HepG2 (cell line): ENCODE results near the gene FIGLA. TPM values are rescaled to one million over a fixed set of nuclear protein-coding genes. Genes with fewer than 3 reads are reported as not detected.

Source experiments
- ATAC-seq: fragments of 200-7000 bp; cut with Tn5 transposase; 3 replicates; pipeline ENCODE4 v1.9.1; 2020; ENCODE audit warnings: mild to moderate bottlenecking, moderate library complexity
- BruUV-seq: library from RNA; stranded (reverse); fragments of 400-500 nt; replicated peaks from 2 replicates; lab custom pipeline; 2021; lab: Mats Ljungman, UMichigan
- CTCF ChIA-PET: fragments of 300-600 bp; formaldehyde crosslinking; extraction: SDS; loops from one replicate; lab custom pipeline; 2021; ENCODE audit warnings: low total read pairs, inconsistent platforms, low intra/inter-chr PET ratio; lab: Yijun Ruan, JAX
- POLR2A ChIA-PET: fragments of 350-600 bp; sonication (Branson Sonifier 250); formaldehyde crosslinking; loops from one replicate; lab custom pipeline; 2020; ENCODE audit warnings: antibody characterized with exemption, inconsistent platforms; lab: Yijun Ruan, JAX
- DNase-seq: peaks from one replicate; pipeline ENCODE4 v3.0.0-alpha.2; 2015; ENCODE audit warnings: low spot score
- FAIRE-seq: peaks from 3 replicates; lab custom pipeline; 2011; peaks lifted over from hg19 to GRCh38; lab: Jason Lieb, UNC
- H2AFZ ChIP-seq: one replicate; pipeline ENCODE4 v1.6.1; 2011; ENCODE audit warnings: low read length, inconsistent platforms
- H3K27ac ChIP-seq: fragments of 300-600 bp; 3 replicates; pipeline ENCODE4 v1.8.0; 2011; ENCODE audit warnings: mixed run types, mild to moderate bottlenecking, mixed read lengths, low read length, inconsistent platforms; ENCODE audit not compliant: insufficient read depth; ENCODE audit errors: extremely low read length
- H3K27me3 ChIP-seq, 2 experiments: fragments of 200-600 bp in 1 of 2; 2 replicates in 1 of 2; 3 replicates in 1 of 2; pipeline versions ENCODE4 v1.6.0 to v1.8.0; 2011; ENCODE audit warnings: low read length in 2 of 2, mild to moderate bottlenecking in 2 of 2, moderate library complexity in 2 of 2, inconsistent platforms in 1 of 2; ENCODE audit not compliant: insufficient read depth in 2 of 2, control insufficient read depth in 1 of 2
- H3K36me3 ChIP-seq, 2 experiments: fragments of 200-600 bp in 1 of 2; replicated peaks in 1 of 2; 2 replicates in 1 of 2; 3 replicates in 1 of 2; pipeline versions ENCODE4 v1.5.1 to v1.8.0; 2011; ENCODE audit warnings: low read length in 2 of 2, inconsistent platforms in 1 of 2; ENCODE audit not compliant: insufficient read depth in 2 of 2, control insufficient read depth in 1 of 2
- H3K4me1 ChIP-seq: 2 replicates; pipeline ENCODE4 v1.5.1; 2012; ENCODE audit warnings: low read length, inconsistent platforms; ENCODE audit not compliant: insufficient read depth
- H3K4me2 ChIP-seq: 2 replicates; pipeline ENCODE4 v1.6.0; 2011; ENCODE audit warnings: low read depth, low read length, inconsistent platforms
- H3K4me3 ChIP-seq, 3 experiments: fragments of 200-600 bp in 1 of 3; sonication (generic), shearing (Covaris generic) in 1 of 3; replicated peaks in 1 of 3; 2 replicates each; pipeline ENCODE4 v1.5.1; 2011 to 2016; ENCODE audit warnings: low read length in 3 of 3, inconsistent platforms in 2 of 3, low read depth in 2 of 3, mild to moderate bottlenecking in 2 of 3, control low read depth in 1 of 3, mixed read lengths in 1 of 3; ENCODE audit not compliant: insufficient read depth in 1 of 3
- H3K79me2 ChIP-seq: one replicate; pipeline ENCODE4 v1.6.1; 2011; ENCODE audit warnings: low read length, inconsistent platforms; ENCODE audit not compliant: insufficient read depth
- H3K9ac ChIP-seq: 2 replicates; pipeline ENCODE4 v1.6.0; 2011; ENCODE audit warnings: mild to moderate bottlenecking, low read depth, low read length, inconsistent platforms; ENCODE audit not compliant: insufficient read depth
- H3K9me3 ChIP-seq: 2 replicates; pipeline ENCODE4 v1.5.1; 2012; ENCODE audit warnings: mild to moderate bottlenecking, low read length
- H4K20me1 ChIP-seq: 2 replicates; pipeline ENCODE4 v1.6.0; 2011; ENCODE audit warnings: inconsistent platforms, mild to moderate bottlenecking, low read length, moderate library complexity; ENCODE audit not compliant: insufficient read depth
- CENPT ChIP-seq: sonication (generic); formaldehyde crosslinking; IDR thresholded peaks from 2 replicates; pipeline ENCODE4 v1.8.0; 2022; ENCODE audit warnings: low read depth, mild to moderate bottlenecking, moderate library complexity, missing genetic modification reagents
- FOXK2 ChIP-seq: fragments of 450-650 bp; IDR thresholded peaks from 2 replicates; pipeline ENCODE4 v1.6.1; 2016
- FOXP4 ChIP-seq: sonication (generic); formaldehyde crosslinking; IDR thresholded peaks from 2 replicates; pipeline ENCODE4 v1.4.0; 2020; ENCODE audit warnings: missing genetic modification reagents
- NR1H2 ChIP-seq: sonication (generic); formaldehyde crosslinking; IDR thresholded peaks from 2 replicates; pipeline ENCODE4 v1.8.1; 2022; ENCODE audit warnings: low read depth, missing genetic modification reagents, borderline replicate concordance
- ZBTB44 ChIP-seq: sonication (generic); formaldehyde crosslinking; IDR thresholded peaks from 2 replicates; pipeline ENCODE4 v1.4.0; 2020; ENCODE audit warnings: missing genetic modification reagents
- ZFP62 ChIP-seq: sonication (generic); formaldehyde crosslinking; IDR thresholded peaks from 2 replicates; pipeline ENCODE4 v1.4.0; 2020; ENCODE audit warnings: missing genetic modification reagents
- ZNF138 ChIP-seq: sonication (generic); formaldehyde crosslinking; IDR thresholded peaks from 2 replicates; pipeline ENCODE4 v1.5.0; 2020; ENCODE audit warnings: mild to moderate bottlenecking, low read depth, missing genetic modification reagents
- ZNF605 ChIP-seq: sonication (generic); formaldehyde crosslinking; IDR thresholded peaks from 2 replicates; pipeline ENCODE4 v1.8.0; 2022; ENCODE audit warnings: mild to moderate bottlenecking, missing genetic modification reagents
- ZNF687 ChIP-seq: sonication (generic); formaldehyde crosslinking; IDR thresholded peaks from 2 replicates; pipeline ENCODE4 v1.5.1; 2020; ENCODE audit warnings: mild to moderate bottlenecking, missing genetic modification reagents, moderate library complexity
- ZNF704 ChIP-seq: sonication (generic); formaldehyde crosslinking; IDR thresholded peaks from 2 replicates; pipeline ENCODE4 v1.8.1; 2023; ENCODE audit warnings: mild to moderate bottlenecking, inconsistent platforms, moderate library complexity, missing genetic modification reagents, borderline replicate concordance
- WGBS: methylation state at CpG from one replicate; pipeline ENCODE4 v1.1.6; 2017; ENCODE audit warnings: low lambda C conversion rate; 5-methylcytosine and 5-hydroxymethylcytosine counted together
- in situ Hi-C: cut with HindIII; loops from 2 replicates; pipeline ENCODE4 v1.10.0; 2017; ENCODE audit warnings: low pct_unique_long_range_greater_than_20kb; ENCODE audit not compliant: extremely low pct_ligation_motif_present
- intact Hi-C: fragments of 100-400 bp; cut with micrococcal nuclease; formaldehyde crosslinking; loops from one replicate; pipeline ENCODE4 v1.10.0; 2022; ENCODE audit not compliant: unreplicated experiment
- polyA plus RNA-seq, 8 experiments: library from polyadenylated mRNA; depleted of rRNA in 3 of 8; stranded (reverse) in 7 of 8; unstranded in 1 of 8; fragments of >200 nt; fragmentation: Illumina TruSeq in 4 of 8; extraction: Trizol in 4 of 8; gene quantifications; 2 replicates each; pipeline versions ENCODE4 v1.2.1 to v1.2.3, GENCODE V29; 2011 to 2016; ENCODE audit warnings: low read depth in 4 of 8, missing spikeins in 1 of 8, mixed read lengths in 1 of 8; ENCODE audit not compliant: insufficient read depth in 1 of 8
- total RNA-seq, 5 experiments: library from RNA; depleted of rRNA; stranded (reverse); fragments of >200 nt; fragmentation: Illumina TruSeq; extraction: Trizol; gene quantifications; 2 replicates each; pipeline ENCODE4 v1.2.3, GENCODE V29; 2016; ENCODE audit warnings: low read depth in 1 of 5

Gene FIGLA
- total and polyA plus RNA-seq, 2 of the 13 experiments (the other 11 are each of a cell fraction or from before 2014, with no cell fraction given) = not detected

GRCh38 chr2:70790136-70790828, at the start of gene FIGLA (continued):
- TF ChIP-seq ZFP62 (CRISPR knock-in tag) (0 out of 2 replicates have a peak, but pooled peaks have one; percentile 36), NR1H2 (CRISPR knock-in tag) (no peak), ZNF138 (CRISPR knock-in tag) (no peak)
- TF ChIP-seq, all 625 proteins: peak for 5

DNA sequence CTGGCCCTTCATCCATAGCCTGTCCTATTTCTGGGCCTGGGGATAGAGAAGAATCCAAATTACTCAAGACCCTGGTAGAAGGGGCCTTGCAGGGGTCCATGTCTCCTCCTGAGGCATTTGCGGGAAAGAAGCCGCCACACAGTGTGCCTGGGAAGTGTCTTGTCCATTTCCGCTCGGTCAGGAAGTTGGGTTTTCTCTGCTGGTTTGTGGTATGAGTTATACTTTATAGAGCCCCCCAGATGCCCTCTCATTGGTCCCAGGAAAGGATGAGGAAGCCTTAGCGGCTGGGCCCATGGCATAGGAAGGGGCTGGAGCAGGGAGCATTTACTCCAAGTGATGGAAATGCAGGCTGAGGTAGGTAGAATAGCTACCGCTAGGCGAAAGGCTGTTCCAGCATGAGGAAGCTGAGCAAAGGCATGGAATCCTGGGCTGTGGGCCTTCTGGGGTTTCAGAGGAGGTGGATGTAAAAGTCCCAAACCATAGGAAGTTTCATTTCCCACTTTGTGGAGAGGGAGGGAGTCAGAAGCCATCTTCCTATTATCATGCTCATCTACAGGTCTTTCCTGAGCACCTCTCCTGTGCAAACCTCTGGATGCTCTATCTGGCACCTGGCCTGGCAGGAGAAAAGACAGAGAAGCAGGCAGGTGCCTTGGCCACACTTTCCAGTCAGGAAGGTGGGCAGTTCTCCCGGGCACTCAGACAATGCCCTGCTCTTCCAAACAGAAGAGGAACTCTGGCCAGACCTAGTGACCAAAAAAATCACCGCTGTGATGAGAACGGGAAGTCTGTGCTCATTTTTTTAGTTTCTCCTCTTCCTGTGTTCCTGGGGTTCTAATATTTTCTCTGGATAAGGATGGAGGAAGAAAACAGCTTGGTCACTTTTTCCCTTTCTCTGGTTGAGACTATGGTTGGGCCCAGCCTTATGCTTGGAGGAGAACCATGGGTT, 47.8 kb upstream of the FIGLA start:
- WGBS = 70% methylated on average over 9 of the region's 10 CpGs
- in situ Hi-C loops (no loop called here), intact Hi-C loops (no loop called here)
- FAIRE-seq (no peak), ATAC-seq (no peak), DNase-seq (no peak)
- H3K36me3 ChIP-seq = no peaks in the 10 kb centered on the region
- no peak overlapping the region for H3K4me3 ChIP-seq
- no peaks in the 10 kb centered on the region for H3K9me3 ChIP-seq
- peaks cover 0 to 21% of the 10 kb centered on the region in 2 experiments; a peak in 4 of 5 replicates for H3K27me3 ChIP-seq
- ChIA-PET POLR2A (no interaction called here), CTCF (no interaction called here)
- H3K79me2 ChIP-seq = no peaks in the 10 kb centered on the region
- H3K4me1 ChIP-seq = peaks cover 8% of the 10 kb centered on the region; the same call in 1 of the 2 replicates
- H3K27ac ChIP-seq = no peak overlapping the region
- no peak overlapping the region for H2AFZ ChIP-seq
- H3K9ac ChIP-seq = no peak overlapping the region
- no TSS peak for BruUV-seq
- H4K20me1 ChIP-seq = no peaks in the 10 kb centered on the region
- no peak overlapping the region for H3K4me2 ChIP-seq
- no peak for TF ChIP-seq FOXP4 (CRISPR knock-in tag)
- no peak for TF ChIP-seq ZNF605 (CRISPR knock-in tag)
- TF ChIP-seq ZNF704 (CRISPR knock-in tag) = no peak
- TF ChIP-seq FOXK2 = no peak
- TF ChIP-seq CENPT (CRISPR knock-in tag) = no peak
- no peak for TF ChIP-seq ZBTB44 (CRISPR knock-in tag)
- no peak for TF ChIP-seq ZNF687
